ENCODE measurements around the gene GPR162.

DNA sequence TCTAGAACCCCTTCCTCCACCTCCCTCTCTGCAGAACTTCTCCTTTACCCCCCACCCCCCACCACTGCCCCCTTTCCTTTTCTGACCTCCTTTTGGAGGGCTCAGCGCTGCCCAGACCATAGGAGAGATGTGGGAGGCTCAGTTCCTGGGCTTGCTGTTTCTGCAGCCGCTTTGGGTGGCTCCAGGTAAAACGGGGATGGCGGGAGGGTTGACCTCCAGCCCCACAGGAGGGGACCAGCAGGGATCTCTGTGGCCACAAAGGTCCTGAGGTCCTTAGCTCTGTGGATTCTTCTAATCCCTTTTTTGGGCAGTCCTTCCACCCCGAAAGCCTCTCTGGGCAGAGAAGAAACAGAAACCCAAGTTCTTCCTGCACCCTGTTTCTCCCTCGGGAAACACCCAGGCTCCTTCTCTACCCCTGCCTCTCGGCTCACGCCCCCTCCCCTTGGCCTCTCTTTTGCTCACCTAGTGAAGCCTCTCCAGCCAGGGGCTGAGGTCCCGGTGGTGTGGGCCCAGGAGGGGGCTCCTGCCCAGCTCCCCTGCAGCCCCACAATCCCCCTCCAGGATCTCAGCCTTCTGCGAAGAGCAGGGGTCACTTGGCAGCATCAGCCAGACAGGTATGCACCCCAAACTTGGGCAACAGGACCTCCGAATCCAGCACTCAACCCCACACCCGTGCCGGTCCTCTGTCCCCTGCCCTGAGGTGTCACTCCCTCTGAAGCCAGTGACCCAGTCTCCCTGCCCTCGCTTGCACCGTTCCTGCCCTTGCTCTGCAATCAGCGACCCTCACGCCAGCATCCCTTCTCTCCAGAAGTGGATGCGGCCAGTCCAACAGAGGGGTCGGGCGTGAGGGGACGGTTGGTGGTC, 48.7 kb upstream of the GPR162 start:
- TF ChIP-seq GLIS3 (CRISPR knock-in tag; IDR thresholded peaks at IDR 0.05) (no peak), ESRRG (CRISPR knock-in tag; IDR thresholded peaks at IDR 0.05) (no peak), ZNF70 (CRISPR knock-in tag; IDR thresholded peaks at IDR 0.05) (no peak), TCF4 (CRISPR knock-in tag; IDR thresholded peaks at IDR 0.05; ENCODE audit: borderline replicate concordance) (no peak)
- TF ChIP-seq, protein P1, sequence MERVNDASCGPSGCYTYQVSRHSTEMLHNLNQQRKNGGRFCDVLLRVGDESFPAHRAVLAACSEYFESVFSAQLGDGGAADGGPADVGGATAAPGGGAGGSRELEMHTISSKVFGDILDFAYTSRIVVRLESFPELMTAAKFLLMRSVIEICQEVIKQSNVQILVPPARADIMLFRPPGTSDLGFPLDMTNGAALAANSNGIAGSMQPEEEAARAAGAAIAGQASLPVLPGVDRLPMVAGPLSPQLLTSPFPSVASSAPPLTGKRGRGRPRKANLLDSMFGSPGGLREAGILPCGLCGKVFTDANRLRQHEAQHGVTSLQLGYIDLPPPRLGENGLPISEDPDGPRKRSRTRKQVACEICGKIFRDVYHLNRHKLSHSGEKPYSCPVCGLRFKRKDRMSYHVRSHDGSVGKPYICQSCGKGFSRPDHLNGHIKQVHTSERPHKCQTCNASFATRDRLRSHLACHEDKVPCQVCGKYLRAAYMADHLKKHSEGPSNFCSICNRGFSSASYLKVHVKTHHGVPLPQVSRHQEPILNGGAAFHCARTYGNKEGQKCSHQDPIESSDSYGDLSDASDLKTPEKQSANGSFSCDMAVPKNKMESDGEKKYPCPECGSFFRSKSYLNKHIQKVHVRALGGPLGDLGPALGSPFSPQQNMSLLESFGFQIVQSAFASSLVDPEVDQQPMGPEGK (CRISPR knock-in tag; IDR thresholded peaks at IDR 0.05; ENCODE audit: borderline replicate concordance), result no peak
